Measurements from ENCODE around the gene KDM6A. TPM values are rescaled to one million over a fixed set of nuclear protein-coding genes. Genes with fewer than 3 reads are reported as not detected.
A peak's percentile ranks its signal among the peaks of the same experiment; 100 is the strongest.

The KDM6A gene
- total RNA-seq, 1 donor from 2014 or later, result 9.4 TPM

DNA sequence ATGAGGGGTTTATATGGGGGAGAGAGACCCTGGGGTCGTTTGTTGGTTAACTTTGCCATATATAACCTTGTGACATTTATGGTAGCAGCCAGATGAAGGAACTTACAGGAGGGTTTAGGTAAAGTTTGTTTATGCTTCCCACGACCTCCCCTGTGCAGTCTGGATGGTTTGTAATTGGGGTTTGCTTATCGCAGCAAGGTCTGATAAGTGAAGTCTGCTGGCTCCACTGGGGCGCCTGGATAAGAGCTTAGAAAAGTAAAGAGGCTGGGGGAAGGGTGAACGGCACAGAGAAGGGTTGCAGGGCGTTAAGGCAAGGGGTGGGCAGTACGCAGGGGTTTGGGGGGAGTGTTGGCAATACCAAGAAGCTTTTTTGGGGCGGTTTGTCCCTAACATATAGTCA, 98.7 kb downstream of the KDM6A start:
- H3K4me1 ChIP-seq, result peaks cover 6% of the 10 kb centered on the region
- H3K36me3 ChIP-seq, result peaks cover 8% of the 10 kb centered on the region
- peak overlapping the region; percentile 42 for H3K27ac ChIP-seq (replicated peaks)
- H3K27me3 ChIP-seq (ENCODE audit: low read depth), result no peaks in the 10 kb centered on the region
- intact Hi-C loops (cut with micrococcal nuclease), result no loop called here
- TF ChIP-seq CTCF (IDR thresholded peaks at IDR 0.05; ENCODE audit: borderline replicate concordance), result no peak
- peaks cover 29% of the 10 kb centered on the region for H3K9me3 ChIP-seq (replicated peaks)
- DNase-seq, result no peak
- peak overlapping the region; percentile 1 for H3K4me3 ChIP-seq

- Histone ChIP-seq H3K36me3 (peaks cover 8% of the 10 kb centered on the region), H3K27me3 (ENCODE audit: low read depth) (no peaks in the 10 kb centered on the region), H3K27ac (replicated peaks) (peak overlapping the region; percentile 42), H3K4me3 (peak overlapping the region; percentile 1), H3K9me3 (replicated peaks) (peaks cover 29% of the 10 kb centered on the region), H3K4me1 (peaks cover 6% of the 10 kb centered on the region)
- intact Hi-C loops (cut with micrococcal nuclease), result no loop called here
- TF ChIP-seq CTCF (IDR thresholded peaks at IDR 0.05; ENCODE audit: borderline replicate concordance), result no peak
- no peak for DNase-seq
Observed at GRCh38 chrX:44972132-44972531, 99.1 kb downstream of the KDM6A start.

DNA sequence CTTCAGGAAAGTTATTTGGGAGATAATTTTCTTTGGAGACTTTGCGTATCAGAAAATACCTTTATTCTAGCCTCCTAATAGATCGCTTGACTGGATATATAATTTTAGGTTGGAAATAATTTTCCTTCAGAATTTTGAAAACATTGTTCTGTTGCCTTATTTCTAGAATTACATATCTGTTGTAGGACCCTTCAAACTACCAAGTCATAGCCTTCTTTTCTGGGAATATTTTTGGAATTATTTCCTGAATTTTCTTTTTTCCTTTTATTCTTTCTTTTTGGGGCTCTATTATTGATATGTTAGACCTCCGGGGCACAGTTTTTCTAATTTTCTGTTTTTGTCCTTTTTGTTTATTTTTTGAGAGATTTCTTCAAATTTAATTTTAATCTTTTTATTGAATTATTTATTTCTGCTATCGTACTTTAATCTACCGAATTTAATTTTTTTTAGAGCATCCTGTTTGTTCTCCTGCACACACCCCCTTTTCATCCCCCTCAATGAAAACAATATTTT, 100.5 kb downstream of the KDM6A start:
- Histone ChIP-seq H3K4me1 (peaks cover 6% of the 10 kb centered on the region), H3K4me3 (no peak overlapping the region), H3K36me3 (peaks cover 8% of the 10 kb centered on the region), H3K27me3 (ENCODE audit: low read depth) (no peaks in the 10 kb centered on the region), H3K9me3 (replicated peaks) (peaks cover 29% of the 10 kb centered on the region), H3K27ac (replicated peaks) (no peak overlapping the region)
- intact Hi-C loops (cut with micrococcal nuclease), result no loop called here
- TF ChIP-seq CTCF (IDR thresholded peaks at IDR 0.05; ENCODE audit: borderline replicate concordance), result no peak
- no peak for DNase-seq

GRCh38 chrX:44974451-44974850, 101.5 kb downstream of the KDM6A start:
- Histone ChIP-seq H3K9me3 (replicated peaks) (peaks cover 29% of the 10 kb centered on the region), H3K4me1 (peaks cover 6% of the 10 kb centered on the region), H3K27ac (replicated peaks) (peak overlapping the region; percentile 16), H3K36me3 (peaks cover 8% of the 10 kb centered on the region), H3K27me3 (ENCODE audit: low read depth) (no peaks in the 10 kb centered on the region), H3K4me3 (no peak overlapping the region)
- no peak for DNase-seq
- no peak for TF ChIP-seq CTCF (IDR thresholded peaks at IDR 0.05; ENCODE audit: borderline replicate concordance)
- intact Hi-C loops (cut with micrococcal nuclease), result no loop called here

- H3K36me3 ChIP-seq, result peaks cover 8% of the 10 kb centered on the region
- no peak overlapping the region for H3K4me3 ChIP-seq
- intact Hi-C loops (cut with micrococcal nuclease), result no loop called here
- peaks cover 4% of the 10 kb centered on the region for H3K4me1 ChIP-seq
- DNase-seq, result no peak
- no peaks in the 10 kb centered on the region for H3K27me3 ChIP-seq (ENCODE audit: low read depth)
- no peak overlapping the region for H3K27ac ChIP-seq (replicated peaks)
- peaks cover 29% of the 10 kb centered on the region for H3K9me3 ChIP-seq (replicated peaks)
- TF ChIP-seq CTCF (IDR thresholded peaks at IDR 0.05; ENCODE audit: borderline replicate concordance), result no peak
Observed at GRCh38 chrX:44975666-44976263, 102.8 kb downstream of the KDM6A start.
